HEK293 (cell line): ENCODE measurements around the gene DOCK4.

ENCODE experiments used
- CTCF ChIA-PET: fragments of 350-600 bp; formaldehyde crosslinking; extraction: SDS; loops from one replicate; lab custom pipeline; 2021; ENCODE audit warnings: antibody characterized with exemption; lab: Yijun Ruan, JAX
- POLR2A ChIA-PET: fragments of 300-600 bp; formaldehyde crosslinking; extraction: SDS; loops from one replicate; lab custom pipeline; 2020; ENCODE audit warnings: antibody characterized with exemption, inconsistent platforms; lab: Yijun Ruan, JAX
- H3K27ac ChIP-seq: fragments of 200-500 bp; sonication (Bioruptor generic); 2 replicates; pipeline ENCODE4 v1.5.1; 2014; ENCODE audit warnings: low read depth, low read length, control low read depth, inconsistent platforms; ENCODE audit errors: extremely low read depth
- H3K36me3 ChIP-seq, 2 experiments: fragments of 200-500 bp in 1 of 2; sonication (Bioruptor generic) in 1 of 2; 1 replicate in 1 of 2; 2 replicates in 1 of 2; pipeline ENCODE4 v1.5.1; 2014 to 2017; ENCODE audit warnings: inconsistent platforms in 2 of 2, low read length in 2 of 2; ENCODE audit not compliant: control insufficient read depth in 2 of 2, insufficient read depth in 1 of 2
- H3K4me1 ChIP-seq: fragments of 200-500 bp; sonication (Bioruptor generic); 2 replicates; pipeline ENCODE4 v1.5.1; 2014; ENCODE audit warnings: mild to moderate bottlenecking, low read length, inconsistent platforms; ENCODE audit not compliant: control insufficient read depth, insufficient read depth
- H3K4me3 ChIP-seq: 2 replicates; pipeline ENCODE4 v1.5.1; 2011; ENCODE audit warnings: low read depth, mild to moderate bottlenecking, control low read depth, low read length, moderate library complexity
- H3K9me3 ChIP-seq: fragments of 200-500 bp; sonication (Bioruptor generic); 2 replicates; pipeline ENCODE4 v1.5.1; 2014; ENCODE audit warnings: low read depth, low read length, inconsistent platforms; ENCODE audit not compliant: control insufficient read depth, insufficient read depth
- HOXA7 ChIP-seq: sonication (generic); formaldehyde crosslinking; IDR thresholded peaks from 2 replicates; pipeline ENCODE4 v1.8.1; 2022; ENCODE audit warnings: missing genetic modification reagents, borderline replicate concordance
- MZF1 ChIP-seq: fragments of 450-650 bp; formaldehyde crosslinking; IDR thresholded peaks from 2 replicates; pipeline ENCODE4 v1.5.1; 2017; ENCODE audit warnings: missing biosample characterization, missing genetic modification characterization, borderline replicate concordance
- OSR2 ChIP-seq: fragments of 450-650 bp; formaldehyde crosslinking; IDR thresholded peaks from 2 replicates; pipeline ENCODE4 v1.5.1; 2016; ENCODE audit warnings: missing biosample characterization, missing genetic modification characterization
- PBX3 ChIP-seq: sonication (generic); formaldehyde crosslinking; IDR thresholded peaks from 2 replicates; pipeline ENCODE4 v1.8.1; 2022; ENCODE audit warnings: mild to moderate bottlenecking, moderate library complexity, missing genetic modification reagents
- PRDM6 ChIP-seq: fragments of 450-650 bp; formaldehyde crosslinking; IDR thresholded peaks from 2 replicates; pipeline ENCODE4 v1.5.1; 2017; ENCODE audit warnings: missing biosample characterization, missing genetic modification characterization
- REPIN1 ChIP-seq: fragments of 450-650 bp; formaldehyde crosslinking; IDR thresholded peaks from 2 replicates; pipeline ENCODE4 v1.5.1; 2017; ENCODE audit warnings: missing biosample characterization, missing genetic modification characterization, low read depth
- SCRT2 ChIP-seq: fragments of 450-650 bp; formaldehyde crosslinking; IDR thresholded peaks from 2 replicates; pipeline ENCODE4 v1.5.1; 2016; ENCODE audit warnings: missing biosample characterization, missing genetic modification characterization
- SP2 ChIP-seq: fragments of 450-650 bp; formaldehyde crosslinking; IDR thresholded peaks from 2 replicates; pipeline ENCODE4 v1.5.1; 2016; ENCODE audit warnings: missing biosample characterization, missing genetic modification characterization
- SP3 ChIP-seq: fragments of 450-650 bp; formaldehyde crosslinking; IDR thresholded peaks from 2 replicates; pipeline ENCODE4 v1.5.1; 2016; ENCODE audit warnings: missing biosample characterization, missing genetic modification characterization
- ZFP37 ChIP-seq: fragments of 450-650 bp; formaldehyde crosslinking; IDR thresholded peaks from 2 replicates; pipeline ENCODE4 v1.5.1; 2016; ENCODE audit warnings: missing biosample characterization, missing genetic modification characterization
- ZIC2 ChIP-seq: fragments of 450-650 bp; formaldehyde crosslinking; IDR thresholded peaks from 2 replicates; pipeline ENCODE4 v1.5.1; 2016; ENCODE audit warnings: missing biosample characterization, missing genetic modification characterization
- ZNF10 ChIP-seq: fragments of 450-650 bp; formaldehyde crosslinking; IDR thresholded peaks from 2 replicates; pipeline ENCODE4 v1.5.1; 2017; ENCODE audit warnings: missing biosample characterization, missing genetic modification characterization
- ZNF112 ChIP-seq: fragments of 450-650 bp; formaldehyde crosslinking; IDR thresholded peaks from 2 replicates; pipeline ENCODE4 v1.5.0; 2017; ENCODE audit warnings: missing biosample characterization, missing genetic modification characterization
- ZNF155 ChIP-seq: fragments of 450-650 bp; formaldehyde crosslinking; IDR thresholded peaks from 2 replicates; pipeline ENCODE4 v1.5.1; 2016; ENCODE audit warnings: missing biosample characterization, missing genetic modification characterization
- ZNF18 ChIP-seq: fragments of 450-650 bp; formaldehyde crosslinking; IDR thresholded peaks from 2 replicates; pipeline ENCODE4 v1.5.1; 2016; ENCODE audit warnings: missing biosample characterization, missing genetic modification characterization
- ZNF24 ChIP-seq: fragments of 450-650 bp; formaldehyde crosslinking; IDR thresholded peaks from 2 replicates; pipeline ENCODE4 v1.5.1; 2016; ENCODE audit warnings: missing biosample characterization, missing genetic modification characterization
- ZNF26 ChIP-seq: fragments of 450-650 bp; formaldehyde crosslinking; IDR thresholded peaks from 2 replicates; pipeline ENCODE4 v1.5.1; 2016; ENCODE audit warnings: missing biosample characterization, missing genetic modification characterization
- ZNF350 ChIP-seq: fragments of 450-650 bp; formaldehyde crosslinking; IDR thresholded peaks from 2 replicates; pipeline ENCODE4 v1.5.0; 2017; ENCODE audit warnings: missing biosample characterization, mild to moderate bottlenecking, missing genetic modification characterization
- ZNF423 ChIP-seq: fragments of 450-650 bp; formaldehyde crosslinking; IDR thresholded peaks from 2 replicates; pipeline ENCODE4 v1.5.1; 2016; ENCODE audit warnings: missing biosample characterization, missing genetic modification characterization
- ZNF558 ChIP-seq: fragments of 450-650 bp; formaldehyde crosslinking; IDR thresholded peaks from 2 replicates; pipeline ENCODE4 v1.5.1; 2016; ENCODE audit warnings: missing biosample characterization, missing genetic modification characterization
- ZNF621 ChIP-seq: fragments of 450-650 bp; formaldehyde crosslinking; IDR thresholded peaks from 2 replicates; pipeline ENCODE4 v1.5.1; 2017; ENCODE audit warnings: missing biosample characterization, missing genetic modification characterization
- ZNF639 ChIP-seq: fragments of 450-650 bp; formaldehyde crosslinking; IDR thresholded peaks from 2 replicates; pipeline ENCODE4 v1.5.1; 2016; ENCODE audit warnings: missing biosample characterization, missing genetic modification characterization
- ZNF654 ChIP-seq: fragments of 450-650 bp; formaldehyde crosslinking; IDR thresholded peaks from 2 replicates; pipeline ENCODE4 v1.5.1; 2016; ENCODE audit warnings: low read depth, missing biosample characterization, missing genetic modification characterization
- ZNF664 ChIP-seq: fragments of 450-650 bp; formaldehyde crosslinking; IDR thresholded peaks from 2 replicates; pipeline ENCODE4 v1.5.1; 2016; ENCODE audit warnings: missing biosample characterization, missing genetic modification characterization
- ZNF776 ChIP-seq: fragments of 450-650 bp; formaldehyde crosslinking; IDR thresholded peaks from 2 replicates; pipeline ENCODE4 v1.5.0; 2017; ENCODE audit warnings: missing biosample characterization, missing genetic modification characterization, borderline replicate concordance
- ZSCAN23 ChIP-seq: fragments of 450-650 bp; formaldehyde crosslinking; IDR thresholded peaks from 2 replicates; pipeline ENCODE4 v1.5.1; 2016; ENCODE audit warnings: missing biosample characterization, missing genetic modification characterization

The DOCK4 gene

GRCh38 chr7:111893190-111893589 lies 313.0 kb downstream of the DOCK4 start (continued):
- TF ChIP-seq ZNF18 = no peak
- no peak for TF ChIP-seq ZNF26 (tag by site-specific recombination)
- no peak for TF ChIP-seq ZNF654 (tag by site-specific recombination)
- no peak for TF ChIP-seq ZNF776

- POLR2A ChIA-PET = no interaction called here
- no peak for TF ChIP-seq SP3 (tag by site-specific recombination)
- TF ChIP-seq HOXA7 (CRISPR knock-in tag) = no peak
- TF ChIP-seq ZNF10 (tag by site-specific recombination) = no peak
- TF ChIP-seq ZNF423 (tag by site-specific recombination) = no peak
- no peak for TF ChIP-seq SP2
- TF ChIP-seq ZNF639 (tag by site-specific recombination) = no peak
- TF ChIP-seq SCRT2 (tag by site-specific recombination) = no peak
- no peak for TF ChIP-seq ZIC2 (tag by site-specific recombination)
- TF ChIP-seq, all 188 proteins: peak for 0
- CTCF ChIA-PET = no interaction called here
Observed at GRCh38 chr7:111892588-111892987, 313.6 kb downstream of the DOCK4 start.

GRCh38 chr7:111887734-111888133 lies 318.5 kb downstream of the DOCK4 start:
- TF ChIP-seq ZNF350 (no peak), MZF1 (tag by site-specific recombination) (no peak), OSR2 (tag by site-specific recombination) (no peak), ZNF155 (no peak), ZNF558 (tag by site-specific recombination) (no peak), ZNF621 (tag by site-specific recombination) (no peak), PBX3 (no peak), PRDM6 (tag by site-specific recombination) (no peak), ZSCAN23 (no peak), ZNF24 (tag by site-specific recombination) (no peak), ZFP37 (tag by site-specific recombination) (no peak), ZNF112 (tag by site-specific recombination) (no peak), REPIN1 (tag by site-specific recombination) (no peak), ZNF664 (tag by site-specific recombination) (no peak)
- TF ChIP-seq, all 188 proteins: peak for 0
- Histone ChIP-seq H3K4me3 (no peak overlapping the region), H3K4me1 (no peaks in the 10 kb centered on the region), H3K27ac (no peak overlapping the region), H3K36me3 (no peaks in the 10 kb centered on the region), H3K9me3 (no peaks in the 10 kb centered on the region)
- POLR2A ChIA-PET = no interaction called here
- CTCF ChIA-PET = interaction anchor here (0.6 kb wide), 1 partner anchor 156 kb away, joined by 4 read pairs; no protein-coding TSS in a partner anchor

More at GRCh38 chr7:111892588-111892987, 313.6 kb downstream of the DOCK4 start:
- Histone ChIP-seq H3K9me3 (no peaks in the 10 kb centered on the region), H3K27ac (no peak overlapping the region), H3K36me3 (no peaks in the 10 kb centered on the region), H3K4me1 (no peaks in the 10 kb centered on the region), H3K4me3 (no peak overlapping the region)
